Measurements from ENCODE around the gene SMPX. TPM values are rescaled to one million over a fixed set of nuclear protein-coding genes. Genes with fewer than 3 reads are reported as not detected.

SMPX gene
- polyA plus RNA-seq, 1 of the 3 experiments (the other 2 are of a cell fraction), result not detected

- Histone ChIP-seq H3K4me2 (no peak overlapping the region), H3K27ac (ENCODE audit: low read depth in 2 of 2, low read length in 1 of 2) (no peak overlapping the region), H2AFZ (ENCODE audit: low read depth) (no peak overlapping the region), H3K27me3 (ENCODE audit: insufficient read depth) (no peaks in the 10 kb centered on the region), H4K20me1 (ENCODE audit: insufficient read depth) (no peaks in the 10 kb centered on the region), H3K9me3 (no peaks in the 10 kb centered on the region), H3K79me2 (ENCODE audit: insufficient read depth) (no peaks in the 10 kb centered on the region), H3K36me3 (replicated peaks in 1 of 2; ENCODE audit: control insufficient read depth in 1 of 2, insufficient read depth in 2 of 2, low read length in 1 of 2) (no peaks in the 10 kb centered on the region), H3K9me2 (no peaks in the 10 kb centered on the region), H3K9ac (no peak overlapping the region), H3F3A (replicated peaks; ENCODE audit: insufficient read depth) (no peaks in the 10 kb centered on the region), H3K4me1 (ENCODE audit: control insufficient read depth in 1 of 2, insufficient read depth in 2 of 2, low read depth in 1 of 2, low read length in 1 of 2) (peaks cover 0 to 6% of the 10 kb centered on the region in 2 experiments; a peak in 1 of 4 replicates), H3K4me3 (ENCODE audit: low read depth in 2 of 2, low read length in 1 of 2) (no peak overlapping the region)
- 21% methylated on average over 3 of the region's 3 CpGs for WGBS (ENCODE audit: low lambda C conversion rate)
- DNase-seq, result no peak
- ChIA-PET CTCF (no interaction called here), POLR2A (no interaction called here)
- TF ChIP-seq GABPA (IDR thresholded peaks at IDR 0.05; ENCODE audit: low read depth) (no peak), SIN3A (IDR thresholded peaks at IDR 0.05; ENCODE audit: borderline replicate concordance, low read depth, low read length) (no peak), USF2 (IDR thresholded peaks at IDR 0.05; ENCODE audit: borderline replicate concordance, low read depth, low read length) (no peak), EP300 (IDR thresholded peaks at IDR 0.05; ENCODE audit: borderline replicate concordance in 1 of 2, low read depth in 1 of 2, low read length in 1 of 2) (no peak), CTCF (IDR thresholded peaks at IDR 0.05) (no peak), NRF1 (IDR thresholded peaks at IDR 0.05; ENCODE audit: low read depth, low read length) (no peak), RAD21 (IDR thresholded peaks at IDR 0.05; ENCODE audit: low read length) (no peak), TEAD4 (IDR thresholded peaks at IDR 0.05; ENCODE audit: borderline replicate concordance, insufficient read depth) (no peak), TAF1 (IDR thresholded peaks at IDR 0.05; ENCODE audit: borderline replicate concordance, low read depth, low read length) (no peak), ELF1 (IDR thresholded peaks at IDR 0.05) (no peak), POLR2AphosphoS5 (IDR thresholded peaks at IDR 0.05; ENCODE audit: low read depth, low read length) (no peak), JUND (IDR thresholded peaks at IDR 0.05) (no peak), MAX (IDR thresholded peaks at IDR 0.05; ENCODE audit: low read depth) (no peak), FOSL2 (IDR thresholded peaks at IDR 0.05; ENCODE audit: borderline replicate concordance, low read depth) (no peak), SMC3 (IDR thresholded peaks at IDR 0.05; ENCODE audit: low read depth, low read length) (no peak), TCF12 (IDR thresholded peaks at IDR 0.05) (no peak)
Observed at GRCh38 chrX:21721195-21721594, 36.7 kb downstream of the SMPX start.

- Histone ChIP-seq H3K4me3 (ENCODE audit: low read depth in 2 of 2, low read length in 1 of 2) (no peak overlapping the region), H3K79me2 (ENCODE audit: insufficient read depth) (no peaks in the 10 kb centered on the region), H3K9me3 (no peaks in the 10 kb centered on the region), H2AFZ (ENCODE audit: low read depth) (no peak overlapping the region), H3K36me3 (replicated peaks in 1 of 2; ENCODE audit: control insufficient read depth in 1 of 2, insufficient read depth in 2 of 2, low read length in 1 of 2) (no peaks in the 10 kb centered on the region), H4K20me1 (ENCODE audit: insufficient read depth) (no peaks in the 10 kb centered on the region), H3K9me2 (no peaks in the 10 kb centered on the region), H3K4me1 (ENCODE audit: control insufficient read depth in 1 of 2, insufficient read depth in 2 of 2, low read depth in 1 of 2, low read length in 1 of 2) (peaks cover 0 to 9% of the 10 kb centered on the region in 2 experiments; a peak in 1 of 4 replicates), H3K27me3 (ENCODE audit: insufficient read depth) (no peaks in the 10 kb centered on the region), H3K9ac (no peak overlapping the region), H3K4me2 (no peak overlapping the region), H3F3A (replicated peaks; ENCODE audit: insufficient read depth) (no peaks in the 10 kb centered on the region), H3K27ac (ENCODE audit: low read depth in 2 of 2, low read length in 1 of 2) (no peak overlapping the region)
- TF ChIP-seq USF1 (IDR thresholded peaks at IDR 0.05; ENCODE audit: borderline replicate concordance, low read depth), result no peak
- no peak for TF ChIP-seq RXRA (IDR thresholded peaks at IDR 0.05; ENCODE audit: borderline replicate concordance, low read depth)
- no peak for TF ChIP-seq TEAD4 (IDR thresholded peaks at IDR 0.05; ENCODE audit: borderline replicate concordance, insufficient read depth)
- no peak for TF ChIP-seq USF2 (IDR thresholded peaks at IDR 0.05; ENCODE audit: borderline replicate concordance, low read depth, low read length)
- TF ChIP-seq JUND (IDR thresholded peaks at IDR 0.05), result no peak
- TF ChIP-seq ELF1 (IDR thresholded peaks at IDR 0.05), result no peak
- TF ChIP-seq EZH2phosphoT487 (IDR thresholded peaks at IDR 0.05; ENCODE audit: borderline replicate concordance, low read depth), result no peak
- 35% methylated on average over 5 of the region's 5 CpGs for WGBS (ENCODE audit: low lambda C conversion rate)
- DNase-seq, result no peak
- POLR2A ChIA-PET, result no interaction called here
- CTCF ChIA-PET, result no interaction called here
Observed at GRCh38 chrX:21718575-21718974, 39.3 kb downstream of the SMPX start.
